Panc1 (cell line): Measurements from ENCODE around the gene DCUN1D2.

Experiments used
- CTCF ChIP-seq: fragments of 450-650 bp; IDR thresholded peaks from 2 replicates; pipeline ENCODE4 v1.5.1; 2017; ENCODE audit warnings: mild to moderate bottlenecking
- POLR2AphosphoS5 ChIP-seq: IDR thresholded peaks from 2 replicates; pipeline ENCODE4 v1.6.1; 2012; ENCODE audit warnings: mild to moderate bottlenecking, low read depth, low read length, moderate library complexity
- SIN3A ChIP-seq: IDR thresholded peaks from 2 replicates; pipeline ENCODE4 v1.6.1; 2012; ENCODE audit warnings: low read depth, mild to moderate bottlenecking, low read length, moderate library complexity, borderline replicate concordance; ENCODE audit not compliant: insufficient read depth
- TCF7L2 ChIP-seq: IDR thresholded peaks from 2 replicates; pipeline ENCODE4 v1.6.1; 2011; ENCODE audit warnings: mild to moderate bottlenecking, low read depth, low read length, inconsistent platforms

GRCh38 chr13:113490496-113491417 lies at the start of gene DCUN1D2:
- TF ChIP-seq TCF7L2: peak; percentile 25; the same call in 1 of the 2 replicates
- TF ChIP-seq CTCF: no peak
- peak; percentile 45; the same call in 1 of the 2 replicates for TF ChIP-seq POLR2AphosphoS5
- peak; percentile 69; the same call in 1 of the 2 replicates for TF ChIP-seq SIN3A
